Sigmoid colon (tissue), 7 donors: ENCODE measurements around the gene FASTK. TPM values are rescaled to one million over a fixed set of nuclear protein-coding genes. Genes with fewer than 3 reads are reported as not detected.

Experiments used
- DNase-seq: peaks from one replicate; pipeline ENCODE4 v3.0.0-alpha.2; 2019
- H3K27ac ChIP-seq, 4 donors: fragments of 200-600 bp; sonication (generic); one replicate each; pipeline ENCODE4 v1.5.1; 2016 to 2019; ENCODE audit warnings: mild to moderate bottlenecking in 1 of 4
- H3K27me3 ChIP-seq, 3 donors: fragments of 200-600 bp; sonication (generic); one replicate each; pipeline ENCODE4 v1.5.1; 2019; ENCODE audit warnings: mild to moderate bottlenecking in 1 of 3
- H3K36me3 ChIP-seq, 4 donors: fragments of 200-600 bp; sonication (generic); one replicate each; pipeline ENCODE4 v1.5.1; 2016 to 2019
- H3K4me1 ChIP-seq, 4 donors: fragments of 200-600 bp; sonication (generic); one replicate each; pipeline ENCODE4 v1.5.1; 2017 to 2019
- H3K4me3 ChIP-seq, 4 donors: fragments of 200-600 bp; sonication (generic); one replicate each; pipeline ENCODE4 v1.5.1; 2017 to 2019; ENCODE audit warnings: mild to moderate bottlenecking in 2 of 4, moderate library complexity in 1 of 4
- H3K9me3 ChIP-seq, 4 donors: fragments of 200-600 bp in 3 of 4; sonication (generic) in 3 of 4; one replicate each; pipeline versions ENCODE4 v1.5.1 to v1.6.1; 2013 to 2019
- CTCF ChIP-seq, 4 experiments: fragments of 450-650 bp in 3 of 4; fragments of 200-600 bp in 1 of 4; IDR thresholded peaks; one replicate each; pipeline ENCODE4 v1.5.1; 2016 to 2019; ENCODE audit warnings: antibody characterized with exemption in 4 of 4, mild to moderate bottlenecking in 3 of 4, moderate library complexity in 2 of 4
- EP300 ChIP-seq, 4 donors: sonication (generic); formaldehyde crosslinking; IDR thresholded peaks; one replicate each; pipeline ENCODE4 v1.6.1; 2017; ENCODE audit warnings: antibody characterized with exemption in 4 of 4
- POLR2A ChIP-seq, 2 donors: fragments of 450-650 bp; IDR thresholded peaks; one replicate each; pipeline ENCODE4 v1.6.1; 2016; ENCODE audit warnings: antibody characterized with exemption in 2 of 2, mild to moderate bottlenecking in 2 of 2, moderate library complexity in 2 of 2
- POLR2AphosphoS5 ChIP-seq, 4 donors: sonication (generic); formaldehyde crosslinking; IDR thresholded peaks; one replicate each; pipeline ENCODE4 v1.6.1; 2017; ENCODE audit warnings: antibody characterized with exemption in 4 of 4
- WGBS, 2 donors: extraction: QIAGEN DNeasy Blood & Tissue Kit; methylation state at CpG; one replicate each; pipeline ENCODE4 v1.1.7; 2013; 5-methylcytosine and 5-hydroxymethylcytosine counted together
- intact Hi-C: fragments of 100-400 bp; cut with DNase I; formaldehyde crosslinking; loops from one replicate; pipeline ENCODE4 v1.15.1; 2023
- polyA plus RNA-seq, 3 donors: library from polyadenylated mRNA; stranded (reverse); fragments of 200-250 nt; gene quantifications; one replicate each; pipeline ENCODE4 v1.2.3, GENCODE V29; 2013
- total RNA-seq, 4 donors: library from RNA; depleted of rRNA; stranded (reverse); fragments of >200 nt; gene quantifications; one replicate each; pipeline ENCODE4 v1.1.0, GENCODE V29; 2016
- donor health status: healthy with polysubstance abuse.
- donor health status: Bipolar disorder and iron deficiency.
- donor health status: healthy.

Gene FASTK
- total and polyA plus RNA-seq, 7 donors: 61.3 to 124 (median 65.0) TPM

GRCh38 chr7:151062111-151062398 lies 18.6 kb downstream of the FASTK start:
- Histone ChIP-seq H3K27ac (peak overlapping the region; percentile 86 to 96 (median 93)), H3K4me3 (peak overlapping the region in 1 of 4 donors; percentile 68), H3K27me3 (no peaks in the 10 kb centered on the region), H3K4me1 (peaks cover 0 to 58% (median 51%) of the 10 kb centered on the region in 4 donors), H3K9me3 (no peaks in the 10 kb centered on the region), H3K36me3 (peaks cover 9 to 36% (median 23%) of the 10 kb centered on the region in 4 donors)
- TF ChIP-seq EP300 (IDR thresholded peaks at IDR 0.05) (no peak), POLR2A (IDR thresholded peaks at IDR 0.05) (no peak), CTCF (IDR thresholded peaks at IDR 0.05) (no peak), POLR2AphosphoS5 (IDR thresholded peaks at IDR 0.05) (no peak)
- 26 to 70% methylated on average over 11 of the region's 11 CpGs for WGBS, 2 donors
- DNase-seq: no peak
- intact Hi-C loops: no loop called here

GRCh38 chr7:151061213-151062110 lies 19.1 kb downstream of the FASTK start:
- WGBS, 2 donors: 71 to 80% methylated on average over 33 of the region's 33 CpGs
- TF ChIP-seq POLR2A (IDR thresholded peaks at IDR 0.05) (no peak), EP300 (IDR thresholded peaks at IDR 0.05) (no peak), POLR2AphosphoS5 (IDR thresholded peaks at IDR 0.05) (no peak), CTCF (IDR thresholded peaks at IDR 0.05) (no peak)
- H3K27ac ChIP-seq: peak overlapping the region; percentile 86 to 96 (median 93)
- no peak for DNase-seq
- intact Hi-C loops: no loop called here
- no peaks in the 10 kb centered on the region for H3K27me3 ChIP-seq
- peaks cover 0 to 63% (median 56%) of the 10 kb centered on the region in 4 donors for H3K4me1 ChIP-seq
- H3K9me3 ChIP-seq: no peaks in the 10 kb centered on the region
- H3K36me3 ChIP-seq: peaks cover 3 to 30% (median 17%) of the 10 kb centered on the region in 4 donors
- H3K4me3 ChIP-seq: peak overlapping the region; percentile 68 to 91 (median 78)

GRCh38 chr7:151060416-151061212 lies 20.0 kb downstream of the FASTK start:
- intact Hi-C loops: no loop called here
- Histone ChIP-seq H3K27ac (peak overlapping the region; percentile 86 to 96 (median 93)), H3K27me3 (no peaks in the 10 kb centered on the region), H3K36me3 (peaks cover 0 to 22% (median 12%) of the 10 kb centered on the region in 4 donors), H3K4me3 (peak overlapping the region; percentile 68 to 91 (median 78)), H3K9me3 (no peaks in the 10 kb centered on the region), H3K4me1 (peaks cover 0 to 63% (median 56%) of the 10 kb centered on the region in 4 donors)
- DNase-seq: peak; percentile 82
- WGBS, 2 donors: 8 to 17% methylated on average over 21 of the region's 21 CpGs
- TF ChIP-seq POLR2AphosphoS5 (IDR thresholded peaks at IDR 0.05) (peak; percentile 24 to 64 (median 45)), CTCF (IDR thresholded peaks at IDR 0.05) (no peak), EP300 (IDR thresholded peaks at IDR 0.05) (peak in 1 of 4 donors; percentile 24), POLR2A (IDR thresholded peaks at IDR 0.05) (no peak)

GRCh38 chr7:151060113-151060415 lies 20.5 kb downstream of the FASTK start:
- no peak for TF ChIP-seq POLR2A (IDR thresholded peaks at IDR 0.05)
- no peak for TF ChIP-seq CTCF (IDR thresholded peaks at IDR 0.05)
- no peak for TF ChIP-seq POLR2AphosphoS5 (IDR thresholded peaks at IDR 0.05)
- no peak for TF ChIP-seq EP300 (IDR thresholded peaks at IDR 0.05)
- intact Hi-C loops: no loop called here
- Histone ChIP-seq H3K9me3 (no peaks in the 10 kb centered on the region), H3K4me3 (peak overlapping the region; percentile 68 to 91 (median 78)), H3K27me3 (no peaks in the 10 kb centered on the region), H3K27ac (peak overlapping the region; percentile 86 to 96 (median 93)), H3K4me1 (peaks cover 0 to 63% (median 56%) of the 10 kb centered on the region in 4 donors), H3K36me3 (peaks cover 0 to 16% (median 8%) of the 10 kb centered on the region in 4 donors)
- DNase-seq: no peak
- WGBS, 2 donors: 1 to 4% methylated on average over 17 of the region's 17 CpGs
